ENCODE results near the gene CHRNE.
A peak's percentile ranks its signal among the peaks of the same experiment; 100 is the strongest.
"Not testable (repeated sequence)": the region's sequence is repeated elsewhere in the genome, so short reads cannot be mapped to it uniquely, and the experiment has no call there.

Gene CHRNE

GRCh38 chr17:4931963-4932362, 29.1 kb upstream of the CHRNE start, which contains the start of gene GP1BA:
Gene GP1BA, plus strand, starts transcription at chr17:4932277. Its CDS starts 328 bp downstream, at chr17:4932605.
- CTCF ChIA-PET = no interaction called here

GRCh38 chr17:4928881-4929280, 26.0 kb upstream of the CHRNE start:
- TF ChIP-seq CTCF (conservative IDR thresholded peaks at IDR 0.05; ENCODE audit: low read depth) = no peak
- no peak for DNase-seq (ENCODE audit: low spot score)
- ChIA-PET POLR2A (ENCODE audit: low non-redundant PET) (no interaction called here), CTCF (no interaction called here)
- no peak overlapping the region for H3K27ac ChIP-seq

More at GRCh38 chr17:4931963-4932362, 29.1 kb upstream of the CHRNE start, which contains the start of gene GP1BA:
- TF ChIP-seq CTCF (conservative IDR thresholded peaks at IDR 0.05; ENCODE audit: low read depth) = no peak
- H3K27ac ChIP-seq = no peak within 1 kb of the TSS
- POLR2A ChIA-PET (ENCODE audit: low non-redundant PET) = no interaction called here
- no peak for DNase-seq (ENCODE audit: low spot score)

GRCh38 chr17:4926577-4927335, 23.9 kb upstream of the CHRNE start:
- CTCF ChIA-PET; DNase-seq (ENCODE audit: low spot score); H3K27ac ChIP-seq: not testable (repeated sequence)
- POLR2A ChIA-PET (ENCODE audit: low non-redundant PET) = interaction anchor here (0.7 kb wide), 1 partner anchor 24 kb away, joined by 4 read pairs; no protein-coding TSS in a partner anchor

GRCh38 chr17:4921320-4921719, 18.4 kb upstream of the CHRNE start:
- TF ChIP-seq CTCF (conservative IDR thresholded peaks at IDR 0.05; ENCODE audit: low read depth) = no peak
- ChIA-PET CTCF (no interaction called here), POLR2A (ENCODE audit: low non-redundant PET) (no interaction called here)
- no peak for DNase-seq (ENCODE audit: low spot score)
- H3K27ac ChIP-seq = no peak overlapping the region

- no peak for TF ChIP-seq CTCF (conservative IDR thresholded peaks at IDR 0.05; ENCODE audit: low read depth)
- CTCF ChIA-PET = interaction anchor here (0.7 kb wide), 1 partner anchor 11 kb away, joined by 3 read pairs; no protein-coding TSS in a partner anchor
- no peak for DNase-seq (ENCODE audit: low spot score)
- peak overlapping the region; percentile 50 for H3K27ac ChIP-seq
- POLR2A ChIA-PET (ENCODE audit: low non-redundant PET) = no interaction called here
Observed at GRCh38 chr17:4920351-4921048, 17.6 kb upstream of the CHRNE start.

GRCh38 chr17:4919511-4920047, 16.7 kb upstream of the CHRNE start:
- no peak overlapping the region for H3K27ac ChIP-seq
- TF ChIP-seq CTCF (conservative IDR thresholded peaks at IDR 0.05; ENCODE audit: low read depth) = no peak
- no peak for DNase-seq (ENCODE audit: low spot score)
- ChIA-PET CTCF (interaction anchor here (0.7 to 1.2 kb wide), 2 partner anchors 10 to 11 kb away, joined by 3 to 6 read pairs; no protein-coding TSS in a partner anchor), POLR2A (ENCODE audit: low non-redundant PET) (no interaction called here)

GRCh38 chr17:4914551-4914950, 11.7 kb upstream of the CHRNE start:
- H3K27ac ChIP-seq; POLR2A ChIA-PET (ENCODE audit: low non-redundant PET); DNase-seq (ENCODE audit: low spot score): not testable (repeated sequence)
- CTCF ChIA-PET = interaction anchor here (0.7 kb wide), 1 partner anchor 893 kb away, joined by 5 read pairs; no protein-coding TSS in a partner anchor

Data from RWPE1 (cell line).